Measurements from ENCODE around the gene CDH13. TPM values are rescaled to one million over a fixed set of nuclear protein-coding genes. Genes with fewer than 3 reads are reported as not detected.
A peak's percentile ranks its signal among the peaks of the same experiment; 100 is the strongest.

Gene CDH13
- total RNA-seq, 1 experiment from 2014 or later: 0.56 TPM

DNA sequence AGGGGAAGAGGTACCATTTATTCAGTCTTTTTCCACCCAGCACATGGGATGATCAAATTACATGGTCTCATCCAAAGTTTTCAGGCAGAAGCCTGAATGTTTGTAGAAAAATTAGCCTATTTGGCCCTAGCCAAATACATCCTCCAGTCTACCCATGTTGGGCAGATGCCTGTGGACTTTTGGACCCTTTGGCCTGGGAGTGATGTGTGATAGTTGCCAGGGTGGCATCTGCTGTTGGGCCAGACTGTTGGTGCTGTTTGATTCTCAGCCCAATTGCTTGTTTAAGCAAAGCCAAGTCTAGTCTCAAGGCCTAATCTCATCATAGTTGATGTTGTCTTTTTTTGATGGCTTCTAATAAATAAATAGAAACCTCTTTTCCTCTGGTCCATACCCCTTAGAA is 419.0 kb downstream of the CDH13 start:
- Histone ChIP-seq H2AFZ (ENCODE audit: low read length) (no peak overlapping the region), H3K4me2 (ENCODE audit: low read depth, low read length, poor library complexity, severe bottlenecking) (no peak overlapping the region), H3K9me2 (replicated peaks; ENCODE audit: insufficient read depth, low read length) (no peaks in the 10 kb centered on the region), H3K4me1 (ENCODE audit: low read length) (peaks cover 43% of the 10 kb centered on the region), H3K9ac (ENCODE audit: low read length) (no peak overlapping the region), H3K9me3 (ENCODE audit: low read length) (no peaks in the 10 kb centered on the region), H4K20me1 (ENCODE audit: insufficient read depth, low read depth, low read length) (no peaks in the 10 kb centered on the region), H3K27me3 (ENCODE audit: low read length) (no peaks in the 10 kb centered on the region), H3K79me2 (ENCODE audit: low read length) (no peaks in the 10 kb centered on the region), H3K4me3 (ENCODE audit: low read length) (no peak overlapping the region), H3K36me3 (ENCODE audit: insufficient read depth, low read length) (no peaks in the 10 kb centered on the region), H3K27ac (ENCODE audit: low read length) (no peak overlapping the region)
- no peak for DNase-seq

DNA sequence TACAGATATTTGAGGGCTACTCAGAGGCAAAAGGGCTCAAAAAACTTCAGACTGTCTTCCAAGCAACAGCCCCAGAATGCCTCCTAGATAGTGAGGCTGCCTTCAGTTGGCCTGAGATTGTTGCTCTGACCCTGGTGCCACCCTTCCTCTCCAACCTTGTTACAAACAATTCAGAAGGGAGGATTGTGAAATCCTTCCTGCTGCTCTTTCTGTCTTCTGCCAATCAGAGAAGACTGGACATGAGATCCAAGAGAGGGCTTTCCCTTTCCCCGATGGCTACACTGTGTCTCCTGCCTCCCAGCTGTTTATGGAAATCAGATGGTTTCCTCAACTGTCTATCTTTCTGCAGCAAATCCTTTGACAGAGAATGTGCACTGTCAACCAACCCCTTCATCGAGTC is 419.9 kb downstream of the CDH13 start:
- H4K20me1 ChIP-seq (ENCODE audit: insufficient read depth, low read depth, low read length): no peaks in the 10 kb centered on the region
- 0 out of 2 replicates have a peak overlapping the region, but pooled peaks have one; percentile 2 for H3K4me3 ChIP-seq (ENCODE audit: low read length)
- no peaks in the 10 kb centered on the region for H3K9me2 ChIP-seq (replicated peaks; ENCODE audit: insufficient read depth, low read length)
- H3K79me2 ChIP-seq (ENCODE audit: low read length): no peaks in the 10 kb centered on the region
- H3K4me1 ChIP-seq (ENCODE audit: low read length): peaks cover 43% of the 10 kb centered on the region
- no peak overlapping the region for H3K27ac ChIP-seq (ENCODE audit: low read length)
- peak overlapping the region; percentile 55 for H3K4me2 ChIP-seq (ENCODE audit: low read depth, low read length, poor library complexity, severe bottlenecking)
- peak; percentile 45 for DNase-seq
- no peaks in the 10 kb centered on the region for H3K36me3 ChIP-seq (ENCODE audit: insufficient read depth, low read length)
- H2AFZ ChIP-seq (ENCODE audit: low read length): peak overlapping the region; percentile 81
- no peaks in the 10 kb centered on the region for H3K9me3 ChIP-seq (ENCODE audit: low read length)
- no peaks in the 10 kb centered on the region for H3K27me3 ChIP-seq (ENCODE audit: low read length)
- peak overlapping the region; percentile 13; the same call in 1 of the 2 replicates for H3K9ac ChIP-seq (ENCODE audit: low read length)

DNA sequence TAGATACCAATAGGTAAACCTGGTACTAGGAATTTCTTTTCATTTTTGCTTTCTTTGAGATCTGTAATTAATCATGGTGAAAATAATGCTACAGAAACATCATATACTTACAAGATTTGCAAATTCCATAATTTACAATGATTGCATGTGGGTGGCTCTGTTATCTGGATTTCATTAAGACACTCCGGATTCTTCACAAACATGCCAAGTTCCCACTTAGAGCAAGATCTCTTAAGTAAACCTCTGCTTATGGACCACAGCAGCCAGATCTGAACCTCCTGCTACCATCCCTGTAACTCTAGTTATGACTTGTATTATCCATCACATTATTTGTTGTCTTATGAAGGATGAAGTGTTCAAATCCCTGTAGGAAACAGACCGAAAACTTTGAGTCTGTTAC is 424.7 kb downstream of the CDH13 start:
- no peak overlapping the region for H3K27ac ChIP-seq (ENCODE audit: low read length)
- peaks cover 41% of the 10 kb centered on the region for H3K4me1 ChIP-seq (ENCODE audit: low read length)
- H4K20me1 ChIP-seq (ENCODE audit: insufficient read depth, low read depth, low read length): no peaks in the 10 kb centered on the region
- no peaks in the 10 kb centered on the region; the same call in 1 of the 2 replicates for H3K9me3 ChIP-seq (ENCODE audit: low read length)
- H2AFZ ChIP-seq (ENCODE audit: low read length): 0 out of 2 replicates have a peak overlapping the region, but pooled peaks have one; percentile 45
- no peaks in the 10 kb centered on the region for H3K36me3 ChIP-seq (ENCODE audit: insufficient read depth, low read length)
- H3K4me2 ChIP-seq (ENCODE audit: low read depth, low read length, poor library complexity, severe bottlenecking): no peak overlapping the region
- DNase-seq: no peak
- no peak overlapping the region for H3K4me3 ChIP-seq (ENCODE audit: low read length)
- H3K79me2 ChIP-seq (ENCODE audit: low read length): no peaks in the 10 kb centered on the region
- H3K9me2 ChIP-seq (replicated peaks; ENCODE audit: insufficient read depth, low read length): no peaks in the 10 kb centered on the region
- no peaks in the 10 kb centered on the region for H3K27me3 ChIP-seq (ENCODE audit: low read length)
- H3K9ac ChIP-seq (ENCODE audit: low read length): no peak overlapping the region

DNA sequence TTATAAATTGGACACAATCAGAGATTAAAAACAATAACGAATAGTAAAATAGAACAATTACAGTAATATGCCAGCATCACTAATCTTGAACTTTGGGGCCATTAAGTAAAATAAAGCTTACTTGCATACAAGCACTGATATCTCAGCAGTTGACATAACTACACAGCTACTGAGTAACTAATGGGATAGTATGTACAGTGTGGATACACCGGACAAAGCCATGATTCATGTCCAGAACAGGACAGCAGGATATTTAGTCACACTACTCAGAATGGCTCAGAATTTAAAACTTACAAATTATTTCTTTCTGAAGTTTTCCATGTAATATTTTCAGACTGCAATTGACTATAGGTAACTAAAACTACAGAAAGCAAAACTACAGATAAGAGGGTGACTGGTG is 427.5 kb downstream of the CDH13 start:
- Histone ChIP-seq H3K4me2 (ENCODE audit: low read depth, low read length, poor library complexity, severe bottlenecking) (no peak overlapping the region), H3K9me2 (replicated peaks; ENCODE audit: insufficient read depth, low read length) (no peaks in the 10 kb centered on the region), H3K79me2 (ENCODE audit: low read length) (no peaks in the 10 kb centered on the region), H3K4me1 (ENCODE audit: low read length) (peaks cover 28% of the 10 kb centered on the region), H3K9ac (ENCODE audit: low read length) (no peak overlapping the region), H4K20me1 (ENCODE audit: insufficient read depth, low read depth, low read length) (no peaks in the 10 kb centered on the region), H3K27ac (ENCODE audit: low read length) (no peak overlapping the region), H3K36me3 (ENCODE audit: insufficient read depth, low read length) (no peaks in the 10 kb centered on the region), H3K9me3 (ENCODE audit: low read length) (no peaks in the 10 kb centered on the region; the same call in 1 of the 2 replicates), H3K27me3 (ENCODE audit: low read length) (no peaks in the 10 kb centered on the region), H2AFZ (ENCODE audit: low read length) (no peak overlapping the region), H3K4me3 (ENCODE audit: low read length) (no peak overlapping the region)
- DNase-seq: no peak

DNA sequence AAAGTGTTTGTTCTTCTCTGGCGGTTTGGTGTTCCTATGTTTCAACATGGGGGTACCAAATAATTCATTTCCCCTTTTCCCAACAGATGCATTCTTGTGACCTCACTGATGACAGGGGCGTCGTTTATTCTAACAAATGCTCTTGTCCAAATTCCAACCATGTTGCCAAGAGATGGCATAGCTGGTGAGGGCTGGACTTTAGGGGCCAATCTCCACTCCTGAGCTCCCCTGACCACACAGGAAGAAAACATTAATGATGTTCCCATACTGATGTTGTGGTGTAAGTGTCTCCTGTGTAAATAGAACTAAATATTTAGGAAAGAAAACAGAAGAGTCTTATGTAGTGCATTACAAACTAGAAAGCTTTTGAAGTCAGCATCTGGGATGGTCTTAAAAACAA is 431.6 kb downstream of the CDH13 start:
- no peaks in the 10 kb centered on the region for H4K20me1 ChIP-seq (ENCODE audit: insufficient read depth, low read depth, low read length)
- no peaks in the 10 kb centered on the region for H3K79me2 ChIP-seq (ENCODE audit: low read length)
- H3K27ac ChIP-seq (ENCODE audit: low read length): no peak overlapping the region
- no peaks in the 10 kb centered on the region for H3K36me3 ChIP-seq (ENCODE audit: insufficient read depth, low read length)
- no peak overlapping the region for H2AFZ ChIP-seq (ENCODE audit: low read length)
- H3K9me3 ChIP-seq (ENCODE audit: low read length): no peaks in the 10 kb centered on the region; the same call in 1 of the 2 replicates
- H3K4me1 ChIP-seq (ENCODE audit: low read length): peaks cover 59% of the 10 kb centered on the region
- H3K9ac ChIP-seq (ENCODE audit: low read length): no peak overlapping the region
- H3K4me2 ChIP-seq (ENCODE audit: low read depth, low read length, poor library complexity, severe bottlenecking): no peak overlapping the region
- H3K9me2 ChIP-seq (replicated peaks; ENCODE audit: insufficient read depth, low read length): no peaks in the 10 kb centered on the region
- no peak overlapping the region for H3K4me3 ChIP-seq (ENCODE audit: low read length)
- no peaks in the 10 kb centered on the region for H3K27me3 ChIP-seq (ENCODE audit: low read length)
- DNase-seq: no peak

DNA sequence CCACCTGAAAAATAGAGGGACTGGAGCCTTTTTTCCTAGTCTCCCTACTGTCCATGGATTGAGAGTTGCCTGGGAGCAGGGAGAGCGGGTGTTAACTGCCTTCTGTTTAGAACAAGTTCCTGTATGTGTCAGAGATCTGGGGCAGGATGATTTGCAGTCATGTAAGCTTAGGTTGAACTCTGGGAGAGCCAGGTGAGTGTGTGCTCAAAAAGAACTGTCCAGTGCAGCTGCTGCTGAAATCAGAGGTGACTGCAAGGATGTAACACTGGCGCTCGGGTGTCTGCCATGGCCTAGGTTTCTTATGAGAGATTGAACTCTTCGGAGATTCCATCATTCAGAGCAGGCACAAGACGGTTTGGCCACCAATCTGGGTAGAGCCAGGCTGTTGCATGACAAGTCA is 432.5 kb downstream of the CDH13 start:
- H4K20me1 ChIP-seq (ENCODE audit: insufficient read depth, low read depth, low read length): no peaks in the 10 kb centered on the region
- no peaks in the 10 kb centered on the region for H3K36me3 ChIP-seq (ENCODE audit: insufficient read depth, low read length)
- no peaks in the 10 kb centered on the region for H3K9me2 ChIP-seq (replicated peaks; ENCODE audit: insufficient read depth, low read length)
- H3K27me3 ChIP-seq (ENCODE audit: low read length): no peaks in the 10 kb centered on the region
- DNase-seq: peak; percentile 67
- H2AFZ ChIP-seq (ENCODE audit: low read length): no peak overlapping the region
- no peaks in the 10 kb centered on the region; the same call in 1 of the 2 replicates for H3K9me3 ChIP-seq (ENCODE audit: low read length)
- no peak overlapping the region for H3K4me2 ChIP-seq (ENCODE audit: low read depth, low read length, poor library complexity, severe bottlenecking)
- peaks cover 68% of the 10 kb centered on the region for H3K4me1 ChIP-seq (ENCODE audit: low read length)
- no peak overlapping the region for H3K27ac ChIP-seq (ENCODE audit: low read length)
- H3K9ac ChIP-seq (ENCODE audit: low read length): no peak overlapping the region
- H3K79me2 ChIP-seq (ENCODE audit: low read length): no peaks in the 10 kb centered on the region
- no peak overlapping the region for H3K4me3 ChIP-seq (ENCODE audit: low read length)

DNA sequence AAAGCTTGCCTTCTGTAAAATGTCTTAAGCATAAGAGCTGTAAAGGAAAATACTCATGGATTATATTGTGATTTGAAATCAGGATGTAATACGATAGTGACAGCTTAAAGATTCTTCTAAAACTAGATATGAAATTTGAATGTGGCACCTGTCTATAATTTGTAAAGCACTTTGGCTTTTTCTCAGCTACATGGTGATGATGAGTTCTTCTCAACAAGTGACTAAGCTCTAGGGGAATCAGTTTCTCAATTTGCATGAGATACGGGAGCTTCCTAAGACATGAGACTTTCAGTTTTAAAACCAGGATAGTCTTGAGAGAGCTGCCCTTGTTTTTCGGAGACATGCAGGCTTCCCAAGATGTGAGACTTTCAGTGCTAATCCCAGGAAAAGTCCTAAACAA is 439.2 kb downstream of the CDH13 start:
- Histone ChIP-seq H3K27me3 (ENCODE audit: low read length) (no peaks in the 10 kb centered on the region), H3K79me2 (ENCODE audit: low read length) (no peaks in the 10 kb centered on the region), H3K4me3 (ENCODE audit: low read length) (peak overlapping the region; percentile 63), H4K20me1 (ENCODE audit: insufficient read depth, low read depth, low read length) (no peaks in the 10 kb centered on the region), H3K9me3 (ENCODE audit: low read length) (no peaks in the 10 kb centered on the region; the same call in 1 of the 2 replicates), H3K36me3 (ENCODE audit: insufficient read depth, low read length) (no peaks in the 10 kb centered on the region), H3K9me2 (replicated peaks; ENCODE audit: insufficient read depth, low read length) (no peaks in the 10 kb centered on the region), H3K9ac (ENCODE audit: low read length) (peak overlapping the region; percentile 84), H3K4me1 (ENCODE audit: low read length) (peaks cover 98% of the 10 kb centered on the region), H3K27ac (ENCODE audit: low read length) (peak overlapping the region; percentile 100), H3K4me2 (ENCODE audit: low read depth, low read length, poor library complexity, severe bottlenecking) (peak overlapping the region; percentile 93), H2AFZ (ENCODE audit: low read length) (no peak overlapping the region)
- DNase-seq: peak; percentile 96

DNA sequence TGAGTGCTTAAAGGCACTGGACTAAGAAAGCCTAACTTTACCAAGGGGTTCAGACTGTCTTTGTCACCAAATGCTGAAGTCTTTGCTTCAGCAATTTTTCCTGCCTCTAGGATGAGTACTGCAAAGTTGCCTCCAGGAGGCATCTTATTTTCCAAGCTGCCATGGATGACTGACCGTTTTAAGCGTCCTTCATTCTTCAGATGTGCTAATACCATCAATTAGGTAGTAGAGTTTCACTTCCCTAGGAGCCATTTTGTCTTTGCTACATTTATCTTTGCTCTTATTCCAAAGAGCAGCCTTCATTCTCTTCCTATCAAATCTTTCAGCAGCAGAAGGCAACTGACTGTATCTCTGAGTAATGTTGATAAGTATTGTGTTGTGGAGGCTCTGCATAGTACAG is 440.1 kb downstream of the CDH13 start:
- no peaks in the 10 kb centered on the region for H3K27me3 ChIP-seq (ENCODE audit: low read length)
- no peaks in the 10 kb centered on the region for H4K20me1 ChIP-seq (ENCODE audit: insufficient read depth, low read depth, low read length)
- peak; percentile 91 for DNase-seq
- no peaks in the 10 kb centered on the region for H3K79me2 ChIP-seq (ENCODE audit: low read length)
- no peaks in the 10 kb centered on the region; the same call in 1 of the 2 replicates for H3K9me3 ChIP-seq (ENCODE audit: low read length)
- H3K4me3 ChIP-seq (ENCODE audit: low read length): peak overlapping the region; percentile 63
- H3K4me1 ChIP-seq (ENCODE audit: low read length): peaks cover 94% of the 10 kb centered on the region
- H3K9ac ChIP-seq (ENCODE audit: low read length): peak overlapping the region; percentile 84
- no peak overlapping the region for H2AFZ ChIP-seq (ENCODE audit: low read length)
- no peaks in the 10 kb centered on the region for H3K36me3 ChIP-seq (ENCODE audit: insufficient read depth, low read length)
- H3K9me2 ChIP-seq (replicated peaks; ENCODE audit: insufficient read depth, low read length): no peaks in the 10 kb centered on the region
- H3K4me2 ChIP-seq (ENCODE audit: low read depth, low read length, poor library complexity, severe bottlenecking): peak overlapping the region; percentile 93
- peak overlapping the region; percentile 100 for H3K27ac ChIP-seq (ENCODE audit: low read length)
